ENCODE results near the gene DGKB. TPM values are rescaled to one million over a fixed set of nuclear protein-coding genes. Genes with fewer than 3 reads are reported as not detected.

DGKB gene
- polyA plus RNA-seq, 1 of the 3 experiments (the other 2 are of a cell fraction) = 2.1 TPM

DNA sequence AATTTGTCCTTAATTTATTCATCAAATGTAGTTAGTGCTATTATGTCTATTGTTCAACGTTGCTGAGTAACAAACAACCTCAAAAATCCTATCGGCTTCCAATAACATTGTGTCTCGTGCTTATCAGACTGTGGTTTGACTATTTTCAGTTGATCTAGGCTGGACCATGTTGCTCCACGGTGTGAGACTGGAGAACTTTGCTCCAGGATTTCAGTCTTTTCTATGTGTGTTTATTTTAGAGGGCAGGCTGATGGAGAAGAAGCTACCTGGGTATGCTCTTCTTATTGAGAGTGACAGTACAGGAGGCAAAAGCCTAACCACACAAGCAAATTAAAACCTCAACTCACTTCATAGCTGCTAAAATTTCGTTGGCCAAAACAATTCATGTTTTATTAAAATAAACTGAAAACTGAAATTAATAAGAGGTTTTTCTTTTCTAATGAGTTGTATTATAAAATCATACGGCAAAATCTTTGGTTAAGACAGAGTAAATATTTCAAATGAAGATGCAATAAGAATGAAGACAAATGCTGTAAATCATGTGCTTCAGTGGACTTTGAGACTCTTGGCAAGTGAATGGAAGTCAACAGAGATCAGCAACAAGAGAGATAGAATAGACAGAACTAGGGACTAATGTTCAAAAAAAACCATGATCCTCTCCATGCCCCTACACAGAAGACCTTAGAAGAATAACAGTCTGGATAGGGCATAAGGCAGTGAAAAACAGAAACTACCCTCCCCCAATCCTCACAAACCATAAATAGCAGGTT is 495.1 kb downstream of the DGKB start:
- H3K9me3 ChIP-seq = no peaks in the 10 kb centered on the region
- H3F3A ChIP-seq (replicated peaks; ENCODE audit: insufficient read depth) = no peaks in the 10 kb centered on the region
- ChIA-PET CTCF (no interaction called here), POLR2A (no interaction called here)
- TF ChIP-seq RFX5 (IDR thresholded peaks at IDR 0.05; ENCODE audit: low read length) = no peak
- no peak for TF ChIP-seq TCF12 (IDR thresholded peaks at IDR 0.05)
- TF ChIP-seq RCOR1 (IDR thresholded peaks at IDR 0.05; ENCODE audit: low read length) = no peak
- no peak for TF ChIP-seq PBX3 (IDR thresholded peaks at IDR 0.05)
- no peak for TF ChIP-seq TEAD4 (IDR thresholded peaks at IDR 0.05; ENCODE audit: borderline replicate concordance, insufficient read depth)
- TF ChIP-seq RXRA (IDR thresholded peaks at IDR 0.05; ENCODE audit: borderline replicate concordance, low read depth) = no peak
- TF ChIP-seq NFIC (IDR thresholded peaks at IDR 0.05; ENCODE audit: borderline replicate concordance) = no peak
- TF ChIP-seq ELF1 (IDR thresholded peaks at IDR 0.05) = no peak
- TF ChIP-seq FOXJ3 (CRISPR knock-in tag; IDR thresholded peaks at IDR 0.05) = no peak
- TF ChIP-seq, protein P1, sequence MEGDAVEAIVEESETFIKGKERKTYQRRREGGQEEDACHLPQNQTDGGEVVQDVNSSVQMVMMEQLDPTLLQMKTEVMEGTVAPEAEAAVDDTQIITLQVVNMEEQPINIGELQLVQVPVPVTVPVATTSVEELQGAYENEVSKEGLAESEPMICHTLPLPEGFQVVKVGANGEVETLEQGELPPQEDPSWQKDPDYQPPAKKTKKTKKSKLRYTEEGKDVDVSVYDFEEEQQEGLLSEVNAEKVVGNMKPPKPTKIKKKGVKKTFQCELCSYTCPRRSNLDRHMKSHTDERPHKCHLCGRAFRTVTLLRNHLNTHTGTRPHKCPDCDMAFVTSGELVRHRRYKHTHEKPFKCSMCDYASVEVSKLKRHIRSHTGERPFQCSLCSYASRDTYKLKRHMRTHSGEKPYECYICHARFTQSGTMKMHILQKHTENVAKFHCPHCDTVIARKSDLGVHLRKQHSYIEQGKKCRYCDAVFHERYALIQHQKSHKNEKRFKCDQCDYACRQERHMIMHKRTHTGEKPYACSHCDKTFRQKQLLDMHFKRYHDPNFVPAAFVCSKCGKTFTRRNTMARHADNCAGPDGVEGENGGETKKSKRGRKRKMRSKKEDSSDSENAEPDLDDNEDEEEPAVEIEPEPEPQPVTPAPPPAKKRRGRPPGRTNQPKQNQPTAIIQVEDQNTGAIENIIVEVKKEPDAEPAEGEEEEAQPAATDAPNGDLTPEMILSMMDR (IDR thresholded peaks at IDR 0.05) = no peak
- TF ChIP-seq, protein P2, sequence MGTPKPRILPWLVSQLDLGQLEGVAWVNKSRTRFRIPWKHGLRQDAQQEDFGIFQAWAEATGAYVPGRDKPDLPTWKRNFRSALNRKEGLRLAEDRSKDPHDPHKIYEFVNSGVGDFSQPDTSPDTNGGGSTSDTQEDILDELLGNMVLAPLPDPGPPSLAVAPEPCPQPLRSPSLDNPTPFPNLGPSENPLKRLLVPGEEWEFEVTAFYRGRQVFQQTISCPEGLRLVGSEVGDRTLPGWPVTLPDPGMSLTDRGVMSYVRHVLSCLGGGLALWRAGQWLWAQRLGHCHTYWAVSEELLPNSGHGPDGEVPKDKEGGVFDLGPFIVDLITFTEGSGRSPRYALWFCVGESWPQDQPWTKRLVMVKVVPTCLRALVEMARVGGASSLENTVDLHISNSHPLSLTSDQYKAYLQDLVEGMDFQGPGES (IDR thresholded peaks at IDR 0.05; ENCODE audit: low read depth, low read length) = no peak
- no peak for TF ChIP-seq YY1 (IDR thresholded peaks at IDR 0.05; ENCODE audit: low read depth)
- no peak for TF ChIP-seq GATA2 (CRISPR knock-in tag; IDR thresholded peaks at IDR 0.05)
- no peak for TF ChIP-seq TAF1 (IDR thresholded peaks at IDR 0.05; ENCODE audit: borderline replicate concordance, low read depth, low read length)
- H3K4me2 ChIP-seq = no peak overlapping the region
- DNase-seq = no peak
- H3K9me2 ChIP-seq = no peaks in the 10 kb centered on the region
- H3K4me1 ChIP-seq (ENCODE audit: control insufficient read depth in 1 of 2, insufficient read depth in 2 of 2, low read depth in 1 of 2, low read length in 1 of 2) = no peaks in the 10 kb centered on the region
- WGBS (ENCODE audit: low lambda C conversion rate) = 39% methylated on average over 6 of the region's 6 CpGs
- no peaks in the 10 kb centered on the region for H4K20me1 ChIP-seq (ENCODE audit: insufficient read depth)
- no peaks in the 10 kb centered on the region for H3K27me3 ChIP-seq (ENCODE audit: insufficient read depth)
- no peak overlapping the region for H3K27ac ChIP-seq (ENCODE audit: low read depth in 2 of 2, low read length in 1 of 2)
- H3K79me2 ChIP-seq (ENCODE audit: insufficient read depth) = no peaks in the 10 kb centered on the region
- no peak overlapping the region for H3K9ac ChIP-seq
- no peak overlapping the region for H2AFZ ChIP-seq (ENCODE audit: low read depth)
- peaks cover 0 to 2% of the 10 kb centered on the region in 2 experiments for H3K36me3 ChIP-seq (replicated peaks in 1 of 2; ENCODE audit: control insufficient read depth in 1 of 2, insufficient read depth in 2 of 2, low read length in 1 of 2)
- H3K4me3 ChIP-seq (ENCODE audit: low read depth in 2 of 2, low read length in 1 of 2) = no peak overlapping the region

DNA sequence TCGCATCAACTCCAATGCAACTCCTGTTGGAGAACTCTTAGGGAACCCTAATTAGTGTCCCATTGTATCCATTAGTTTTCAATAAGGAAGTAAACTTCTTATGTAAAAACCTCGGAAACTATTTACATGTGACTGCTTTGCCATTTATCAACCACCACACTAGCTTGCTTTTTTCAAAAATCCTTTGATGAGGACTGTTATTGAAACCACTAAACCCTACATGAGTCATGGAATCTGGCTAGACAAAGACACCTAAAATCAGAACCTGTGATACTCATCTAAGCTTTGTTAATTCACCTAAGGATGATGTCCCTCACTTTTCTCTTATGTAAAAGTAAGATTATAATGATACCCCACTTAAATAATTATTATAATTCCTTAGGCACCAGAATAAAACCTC is 499.0 kb downstream of the DGKB start:
- DNase-seq = no peak
- Histone ChIP-seq H3K4me3 (ENCODE audit: low read depth in 2 of 2, low read length in 1 of 2) (no peak overlapping the region), H3K9ac (no peak overlapping the region), H3K4me2 (no peak overlapping the region), H3K27ac (ENCODE audit: low read depth in 2 of 2, low read length in 1 of 2) (no peak overlapping the region), H2AFZ (ENCODE audit: low read depth) (no peak overlapping the region), H4K20me1 (ENCODE audit: insufficient read depth) (no peaks in the 10 kb centered on the region), H3F3A (replicated peaks; ENCODE audit: insufficient read depth) (no peaks in the 10 kb centered on the region), H3K36me3 (replicated peaks in 1 of 2; ENCODE audit: control insufficient read depth in 1 of 2, insufficient read depth in 2 of 2, low read length in 1 of 2) (no peaks in the 10 kb centered on the region), H3K4me1 (ENCODE audit: control insufficient read depth in 1 of 2, insufficient read depth in 2 of 2, low read depth in 1 of 2, low read length in 1 of 2) (no peaks in the 10 kb centered on the region), H3K27me3 (ENCODE audit: insufficient read depth) (no peaks in the 10 kb centered on the region), H3K9me3 (no peaks in the 10 kb centered on the region), H3K79me2 (ENCODE audit: insufficient read depth) (no peaks in the 10 kb centered on the region), H3K9me2 (no peaks in the 10 kb centered on the region)
- CTCF ChIA-PET = no interaction called here
- POLR2A ChIA-PET = no interaction called here
- TF ChIP-seq MAX (IDR thresholded peaks at IDR 0.05; ENCODE audit: low read depth) = no peak
- TF ChIP-seq PBX3 (IDR thresholded peaks at IDR 0.05) = no peak
- 83% methylated on average over 2 of the region's 2 CpGs for WGBS (ENCODE audit: low lambda C conversion rate)

Data from SK-N-SH (cell line).